Colon (tissue), 2 donors: ENCODE results near the gene ADORA2A.

Experiments
- FAIRE-seq: peaks from 2 replicates; lab custom pipeline; 2012; peaks lifted over from hg19 to GRCh38; lab: Jason Lieb, UNC
- donor health status: control.
- donor health status: control.

Gene ADORA2A

DNA sequence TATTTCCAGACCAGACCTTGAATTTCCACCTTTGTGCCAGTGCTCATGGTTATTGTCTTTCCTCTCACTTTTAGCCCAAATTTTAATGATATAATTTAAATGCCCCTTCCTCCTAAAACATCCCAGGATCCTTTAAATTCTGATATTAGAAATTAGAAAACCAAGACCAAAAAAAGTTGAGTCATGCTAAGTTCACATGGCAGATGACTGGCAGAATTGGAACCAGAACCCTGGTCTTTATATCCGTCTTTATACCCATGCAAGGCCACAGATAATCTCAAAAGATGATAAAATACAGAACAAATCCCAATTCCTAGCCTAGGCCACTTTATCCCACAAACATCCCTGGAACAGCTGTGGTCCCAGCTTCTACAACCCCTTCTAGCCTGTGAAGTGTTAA, 26.5 kb downstream of the ADORA2A start:
- no peak for FAIRE-seq

DNA sequence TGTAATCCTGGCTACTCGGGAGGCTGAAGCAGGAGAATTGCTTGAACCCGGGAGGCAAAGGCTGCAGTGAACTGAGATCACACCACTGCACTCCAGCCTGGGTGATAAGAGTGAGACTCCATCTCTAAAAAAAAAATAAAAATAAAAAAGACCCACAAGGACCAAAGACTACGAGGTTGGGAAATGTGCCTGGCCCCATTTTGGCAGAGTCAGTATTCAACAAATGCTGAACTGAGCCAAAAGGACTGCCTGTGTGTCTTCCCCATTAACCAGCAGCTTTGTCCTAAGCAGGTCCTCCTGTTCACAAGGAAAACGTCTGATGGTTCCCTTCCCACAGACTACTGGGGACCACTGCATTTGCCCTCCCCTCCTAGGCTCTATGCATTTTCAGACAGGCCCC, 27.6 kb downstream of the ADORA2A start:
- FAIRE-seq, result no peak

- FAIRE-seq, result no peak
Measured at GRCh38 chr22:24455751-24456426, 28.5 kb downstream of the ADORA2A start.

DNA sequence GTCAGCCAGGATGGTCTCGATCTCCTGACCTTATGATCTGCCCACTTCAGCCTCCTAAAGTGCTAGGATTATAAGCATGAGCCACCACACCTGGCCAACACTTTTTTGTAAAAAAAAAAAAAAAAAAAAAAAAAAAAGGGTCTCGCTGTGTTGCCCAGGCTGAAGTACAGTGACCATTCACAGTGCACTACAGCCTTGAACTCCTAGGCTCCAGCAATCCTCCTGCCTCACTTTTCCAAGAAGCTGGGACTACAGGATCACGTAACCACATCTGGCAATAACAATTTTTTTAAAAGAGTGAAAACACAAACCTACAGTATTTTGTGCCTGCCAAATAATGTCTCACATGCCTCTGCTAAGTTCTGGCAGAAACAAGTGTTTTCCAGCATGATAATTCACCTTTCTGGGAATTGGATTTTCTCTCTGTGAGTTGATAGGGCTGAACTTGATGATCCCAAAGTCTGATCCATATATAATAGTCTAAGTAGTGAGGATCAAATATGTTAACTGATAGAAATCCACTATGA, 30.6 kb downstream of the ADORA2A start:
- no peak for FAIRE-seq

DNA sequence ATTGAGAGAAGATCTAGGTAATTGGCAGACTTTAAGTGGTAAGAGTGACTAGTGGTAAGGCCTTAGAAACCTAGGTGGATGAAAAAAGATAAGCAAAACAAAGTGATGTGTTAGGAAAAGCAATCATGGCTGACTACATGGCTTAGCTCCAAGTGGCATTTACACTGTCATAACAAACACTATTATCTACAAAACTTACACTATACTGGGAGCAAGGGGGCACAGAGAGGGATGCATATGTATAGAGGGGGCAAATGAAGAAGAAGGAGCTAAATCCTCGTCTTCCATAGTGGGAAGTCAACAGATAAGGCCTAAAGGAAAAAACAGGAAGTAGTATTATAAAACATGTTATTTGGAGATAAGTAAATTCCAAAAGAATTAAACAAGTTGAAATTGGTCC, 32.5 kb downstream of the ADORA2A start:
- no peak for FAIRE-seq

DNA sequence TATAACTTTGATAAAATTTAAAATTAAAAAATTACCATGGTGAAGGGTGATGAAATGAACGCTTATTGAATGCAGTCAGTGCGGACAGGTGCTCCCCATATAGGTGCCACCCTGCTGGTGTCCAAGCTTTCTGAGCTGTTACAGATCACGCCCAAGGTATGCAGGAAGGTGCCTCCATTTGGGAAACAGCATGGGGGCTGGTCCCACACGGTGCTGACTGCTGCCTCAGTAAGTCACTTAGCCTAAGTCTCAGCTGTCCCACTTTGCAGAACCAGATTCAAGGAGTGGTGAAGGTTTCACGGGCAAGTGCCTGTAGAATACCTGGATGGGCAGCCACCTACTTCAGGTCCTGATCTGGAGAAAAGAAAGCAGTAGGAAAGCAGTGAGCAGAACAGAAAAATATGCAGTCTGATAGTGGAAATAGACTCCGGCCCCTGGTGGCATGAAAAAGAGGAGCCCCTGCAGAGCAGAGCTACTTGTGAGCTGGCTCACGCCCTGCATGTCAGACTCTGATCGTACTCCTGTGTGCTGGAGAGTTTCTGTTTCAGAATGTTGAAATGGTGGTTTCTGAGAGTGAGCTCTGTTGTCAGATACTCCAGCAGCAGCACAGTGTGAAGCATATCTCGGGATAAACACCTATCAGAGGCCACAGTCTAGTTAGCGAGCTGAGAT, 33.2 kb downstream of the ADORA2A start:
- no peak for FAIRE-seq

DNA sequence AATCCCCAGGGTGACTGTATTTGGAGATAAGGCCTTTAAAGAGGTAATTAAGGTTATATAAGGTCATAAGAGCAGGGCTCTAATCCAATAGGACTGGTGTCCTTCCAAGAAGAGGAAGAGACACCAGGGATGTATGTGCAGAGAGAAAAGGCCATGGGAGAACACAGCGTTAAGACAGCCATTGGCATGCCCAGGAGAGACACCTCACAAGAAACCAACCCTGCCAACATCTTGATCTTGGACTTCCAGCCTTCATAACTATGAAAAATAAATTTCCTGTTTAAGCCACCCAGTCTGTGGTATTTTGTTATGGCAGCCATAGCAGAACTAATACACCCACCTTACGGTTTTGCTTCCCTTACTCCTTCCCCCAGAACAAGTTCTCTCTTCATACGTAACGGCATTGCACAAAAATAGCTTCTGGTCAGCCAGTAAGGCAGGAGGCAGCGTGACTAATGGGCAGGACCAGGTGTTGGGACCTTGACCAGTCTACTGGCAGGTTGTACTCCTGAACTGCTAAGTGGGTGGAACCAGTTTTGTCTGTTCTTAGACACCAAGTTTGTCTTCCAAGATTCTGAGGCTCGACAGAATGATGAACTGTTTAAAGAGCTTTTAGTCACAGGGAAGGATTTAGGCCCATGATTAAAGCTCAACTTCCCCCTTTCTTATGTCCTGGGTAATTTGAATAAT, 35.8 kb downstream of the ADORA2A start:
- FAIRE-seq, result no peak

- no peak for FAIRE-seq
Measured at GRCh38 chr22:24465566-24465965, 38.2 kb downstream of the ADORA2A start.

- FAIRE-seq, result no peak
Measured at GRCh38 chr22:24465975-24466374, 38.6 kb downstream of the ADORA2A start.

DNA sequence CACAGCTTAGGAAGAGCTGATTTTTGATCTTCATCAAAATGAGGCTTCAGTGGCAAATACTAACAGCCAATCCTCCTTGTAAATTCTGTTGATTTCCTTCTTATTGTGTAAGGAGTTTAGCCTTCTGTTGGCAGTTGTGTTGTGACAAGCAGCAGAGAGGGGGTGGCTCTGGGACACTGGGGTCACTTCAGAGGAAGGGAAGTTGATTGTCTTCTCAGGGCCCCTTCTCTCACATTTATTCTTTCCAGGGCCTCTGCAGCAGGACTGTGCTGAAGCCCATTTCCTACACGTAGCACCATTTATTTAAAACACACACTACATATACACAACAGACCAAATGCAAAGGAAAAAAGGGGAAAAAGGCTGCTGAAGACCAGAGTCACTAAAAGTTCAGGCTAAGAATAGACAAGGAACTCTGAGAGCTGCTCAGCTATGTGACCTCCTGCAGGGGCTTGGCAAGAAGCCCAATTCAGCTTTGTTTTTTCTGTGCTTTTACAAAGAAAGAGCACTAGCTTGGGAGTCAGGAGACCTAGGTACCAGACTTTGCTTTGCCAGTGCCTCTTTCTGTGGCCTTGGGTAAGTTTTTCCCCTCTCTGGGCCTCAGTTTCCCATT, 39.4 kb downstream of the ADORA2A start:
- no peak for FAIRE-seq

DNA sequence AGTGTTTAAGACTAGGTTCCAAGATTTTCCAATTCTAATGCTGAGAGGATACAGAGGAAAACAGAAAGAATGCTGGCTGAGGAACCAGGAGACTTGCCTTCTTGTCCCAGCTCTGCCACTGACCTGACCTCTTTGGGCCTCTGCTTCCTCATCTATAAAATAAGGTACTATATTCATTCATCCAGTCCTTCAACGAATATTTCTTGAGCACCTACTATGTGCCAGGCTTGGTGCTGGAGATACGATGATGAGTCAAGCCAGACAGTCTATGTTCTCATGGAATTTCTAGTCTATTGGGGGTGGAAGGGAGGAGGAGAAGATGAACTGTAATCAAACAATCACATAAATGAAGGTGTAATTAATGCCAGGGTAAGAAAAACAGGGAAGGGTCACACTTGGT, 39.9 kb downstream of the ADORA2A start:
- no peak for FAIRE-seq

DNA sequence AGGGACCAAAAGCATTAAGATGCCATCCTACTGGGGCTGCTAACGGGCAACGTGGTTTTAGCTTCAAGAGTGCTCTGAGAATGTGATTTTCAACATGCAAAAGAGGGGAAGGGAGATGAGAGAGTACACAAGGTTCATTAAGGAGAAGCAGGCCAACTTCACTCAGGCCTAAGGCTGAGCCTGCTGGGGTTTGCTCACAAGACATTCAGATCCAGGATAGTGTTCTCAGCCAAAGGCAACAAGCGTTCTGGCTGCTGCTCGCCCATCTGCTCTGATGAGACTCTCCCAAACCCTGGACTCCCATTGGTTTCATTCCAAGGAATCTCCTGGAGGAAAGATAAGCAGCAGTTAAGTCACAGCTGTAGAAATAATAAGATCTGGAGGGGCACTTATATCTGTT, 44.2 kb downstream of the ADORA2A start:
- no peak for FAIRE-seq

GRCh38 chr22:24473284-24473683, 45.9 kb downstream of the ADORA2A start:
- no peak for FAIRE-seq

DNA sequence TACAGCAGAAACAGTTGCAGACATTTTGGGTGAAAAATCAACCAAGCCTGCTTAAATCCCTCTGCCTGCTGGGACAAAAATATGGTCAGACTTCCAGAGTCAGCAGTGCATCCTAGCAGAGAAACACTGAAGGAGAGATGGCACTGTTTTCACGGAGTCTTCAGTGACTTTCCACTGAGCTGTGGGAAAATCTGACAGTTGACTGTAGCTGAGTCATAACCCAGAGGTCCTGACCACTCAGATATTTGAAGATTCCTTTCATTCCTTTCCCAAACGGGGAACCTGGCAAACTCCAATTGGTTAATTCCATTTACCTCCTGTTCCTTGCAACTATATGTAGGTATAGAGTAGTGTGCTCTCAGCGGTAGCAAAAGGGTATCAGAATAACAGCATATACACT, 46.8 kb downstream of the ADORA2A start:
- no peak for FAIRE-seq

- FAIRE-seq, result no peak
Measured at GRCh38 chr22:24474649-24475255, 47.4 kb downstream of the ADORA2A start.

GRCh38 chr22:24481641-24482040, 54.2 kb downstream of the ADORA2A start:
- FAIRE-seq, result no peak

DNA sequence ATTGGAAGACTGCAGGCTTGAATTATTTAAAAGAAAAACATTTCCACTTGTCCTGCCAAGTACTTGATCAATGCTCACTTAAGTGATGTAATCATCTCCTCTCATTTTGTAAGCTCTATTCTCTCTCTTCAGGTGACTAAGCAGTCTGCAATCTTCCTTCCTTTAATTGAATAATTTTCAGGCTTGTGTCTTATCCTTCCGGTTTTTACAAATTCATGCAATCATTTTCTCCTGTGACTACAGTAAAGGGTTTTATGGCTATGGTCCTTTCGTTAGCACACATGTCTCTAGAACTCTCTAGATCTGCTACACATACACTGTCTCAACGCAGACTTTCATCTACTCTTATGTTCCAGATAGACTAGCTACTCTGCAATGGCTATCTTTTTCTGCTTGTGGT, 55.2 kb downstream of the ADORA2A start:
- no peak for FAIRE-seq

GRCh38 chr22:24482998-24483397, 55.6 kb downstream of the ADORA2A start:
- no peak for FAIRE-seq

DNA sequence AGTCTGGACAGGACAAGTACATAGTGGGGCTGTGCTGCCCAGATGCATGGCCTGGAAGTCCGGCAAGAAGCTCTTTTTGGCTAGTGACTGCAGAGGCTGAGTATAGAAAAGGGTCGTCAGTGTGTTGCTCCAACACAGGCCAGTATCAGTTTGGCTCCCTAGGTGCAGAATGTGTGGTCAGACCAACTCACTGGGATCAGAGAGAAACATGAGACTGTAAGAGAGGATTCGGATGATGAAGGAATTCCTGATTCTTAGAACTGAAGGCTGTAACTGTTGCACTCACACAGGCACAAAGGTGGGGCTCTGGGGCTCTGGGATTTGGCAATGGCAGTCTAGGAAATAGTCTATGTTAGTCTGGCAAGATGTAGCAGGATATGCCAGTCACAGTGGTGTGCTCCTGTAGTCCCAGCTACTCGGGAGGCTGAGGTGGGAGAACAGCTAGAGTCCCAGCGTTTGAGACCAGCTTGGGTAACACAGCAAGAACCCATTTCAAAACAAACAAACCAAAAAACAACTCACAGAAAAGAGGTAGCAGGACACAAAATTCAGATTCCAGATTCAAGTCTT, 56.7 kb downstream of the ADORA2A start:
- FAIRE-seq, result no peak

DNA sequence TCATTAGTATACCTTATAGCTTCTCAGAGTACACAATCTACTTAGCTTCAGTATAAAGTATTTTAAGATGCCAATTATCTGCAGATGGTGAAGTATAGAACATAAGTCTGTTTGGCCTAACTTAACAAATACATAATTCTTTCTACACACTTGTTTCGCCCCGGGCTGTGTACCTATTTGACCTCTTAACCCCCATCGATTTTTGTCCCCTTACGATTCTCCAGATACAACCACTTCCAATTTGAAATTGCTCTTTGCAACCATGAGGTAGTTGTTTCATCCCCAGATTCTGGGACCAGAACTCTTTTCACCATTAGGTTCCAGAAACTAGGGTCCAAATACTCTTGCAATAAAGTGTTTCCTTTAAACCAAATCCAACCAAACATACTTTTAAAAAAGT, 57.8 kb downstream of the ADORA2A start:
- FAIRE-seq, result no peak

DNA sequence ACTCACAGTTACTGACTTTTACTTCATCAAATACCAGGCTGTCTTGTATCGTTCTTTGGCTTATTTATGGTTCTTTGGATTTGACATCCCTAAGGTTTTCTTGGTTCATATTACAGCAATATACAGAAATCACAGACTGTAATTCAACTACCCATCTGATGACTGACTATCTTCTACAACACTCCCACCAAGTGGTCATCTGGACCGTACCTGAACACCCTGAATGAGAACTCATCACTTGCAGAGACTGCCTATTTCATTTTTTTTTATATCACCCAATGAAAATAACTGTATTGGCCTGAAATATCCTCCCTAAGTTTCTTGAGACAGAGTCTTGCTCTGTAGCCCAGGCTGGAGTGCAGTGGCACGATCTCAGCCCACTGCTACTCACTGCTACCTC, 58.2 kb downstream of the ADORA2A start:
- no peak for FAIRE-seq

GRCh38 chr22:24486501-24486921, 59.1 kb downstream of the ADORA2A start:
- no peak for FAIRE-seq
